Measurements from ENCODE around the gene TRAM2.

The TRAM2 gene

GRCh38 chr6:52505726-52506409 lies 71.0 kb downstream of the TRAM2 start:
- Histone ChIP-seq H3K27me3 (ENCODE audit: low read depth, low read length) (no peaks in the 10 kb centered on the region), H3K9me3 (ENCODE audit: control insufficient read depth in 1 of 2, low read length in 2 of 2) (no peaks in the 10 kb centered on the region), H3K36me3 (ENCODE audit: control insufficient read depth in 1 of 2, insufficient read depth in 2 of 2, low read length in 2 of 2) (peaks cover 30 to 52% of the 10 kb centered on the region in 2 donors), H3K27ac (ENCODE audit: low read length) (no peak overlapping the region), H3K4me3 (ENCODE audit: low read depth in 1 of 2, low read length in 2 of 2) (no peak overlapping the region), H3K4me1 (ENCODE audit: control insufficient read depth in 1 of 2, insufficient read depth in 2 of 2, low read length in 2 of 2) (peaks cover 7 to 33% of the 10 kb centered on the region in 2 donors)

- Histone ChIP-seq H3K27me3 (ENCODE audit: low read depth, low read length) (no peaks in the 10 kb centered on the region), H3K4me1 (ENCODE audit: control insufficient read depth in 1 of 2, insufficient read depth in 2 of 2, low read length in 2 of 2) (peaks cover 7 to 37% of the 10 kb centered on the region in 2 donors), H3K4me3 (ENCODE audit: low read depth in 1 of 2, low read length in 2 of 2) (no peak overlapping the region), H3K27ac (ENCODE audit: low read length) (peak overlapping the region; percentile 64), H3K9me3 (ENCODE audit: control insufficient read depth in 1 of 2, low read length in 2 of 2) (no peaks in the 10 kb centered on the region), H3K36me3 (ENCODE audit: control insufficient read depth in 1 of 2, insufficient read depth in 2 of 2, low read length in 2 of 2) (peaks cover 30 to 45% of the 10 kb centered on the region in 2 donors)
Measured at GRCh38 chr6:52504782-52505136, 72.1 kb downstream of the TRAM2 start.

GRCh38 chr6:52503851-52504781 lies 72.7 kb downstream of the TRAM2 start:
- Histone ChIP-seq H3K9me3 (ENCODE audit: control insufficient read depth in 1 of 2, low read length in 2 of 2) (no peaks in the 10 kb centered on the region), H3K27ac (ENCODE audit: low read length) (peak overlapping the region; percentile 64), H3K27me3 (ENCODE audit: low read depth, low read length) (no peaks in the 10 kb centered on the region), H3K36me3 (ENCODE audit: control insufficient read depth in 1 of 2, insufficient read depth in 2 of 2, low read length in 2 of 2) (peaks cover 27 to 39% of the 10 kb centered on the region in 2 donors), H3K4me1 (ENCODE audit: control insufficient read depth in 1 of 2, insufficient read depth in 2 of 2, low read length in 2 of 2) (peaks cover 7 to 43% of the 10 kb centered on the region in 2 donors), H3K4me3 (ENCODE audit: low read depth in 1 of 2, low read length in 2 of 2) (no peak overlapping the region)

GRCh38 chr6:52503323-52503747 lies 73.5 kb downstream of the TRAM2 start:
- Histone ChIP-seq H3K27ac (ENCODE audit: low read length) (peak overlapping the region; percentile 56), H3K9me3 (ENCODE audit: control insufficient read depth in 1 of 2, low read length in 2 of 2) (no peaks in the 10 kb centered on the region), H3K4me3 (ENCODE audit: low read depth in 1 of 2, low read length in 2 of 2) (no peak overlapping the region), H3K27me3 (ENCODE audit: low read depth, low read length) (no peaks in the 10 kb centered on the region), H3K36me3 (ENCODE audit: control insufficient read depth in 1 of 2, insufficient read depth in 2 of 2, low read length in 2 of 2) (peaks cover 24 to 32% of the 10 kb centered on the region in 2 donors), H3K4me1 (ENCODE audit: control insufficient read depth in 1 of 2, insufficient read depth in 2 of 2, low read length in 2 of 2) (peaks cover 7 to 51% of the 10 kb centered on the region in 2 donors)

GRCh38 chr6:52502306-52503029 lies 74.4 kb downstream of the TRAM2 start:
- no peaks in the 10 kb centered on the region for H3K9me3 ChIP-seq (ENCODE audit: control insufficient read depth in 1 of 2, low read length in 2 of 2)
- no peaks in the 10 kb centered on the region for H3K27me3 ChIP-seq (ENCODE audit: low read depth, low read length)
- peaks cover 23 to 26% of the 10 kb centered on the region in 2 donors for H3K36me3 ChIP-seq (ENCODE audit: control insufficient read depth in 1 of 2, insufficient read depth in 2 of 2, low read length in 2 of 2)
- no peak overlapping the region for H3K27ac ChIP-seq (ENCODE audit: low read length)
- H3K4me1 ChIP-seq (ENCODE audit: control insufficient read depth in 1 of 2, insufficient read depth in 2 of 2, low read length in 2 of 2) = peaks cover 7 to 58% of the 10 kb centered on the region in 2 donors
- no peak overlapping the region for H3K4me3 ChIP-seq (ENCODE audit: low read depth in 1 of 2, low read length in 2 of 2)

GRCh38 chr6:52500238-52501129 lies 76.4 kb downstream of the TRAM2 start:
- no peak overlapping the region for H3K27ac ChIP-seq (ENCODE audit: low read length)

GRCh38 chr6:52499681-52500236 lies 77.1 kb downstream of the TRAM2 start:
- Histone ChIP-seq H3K27ac (ENCODE audit: low read length) (no peak overlapping the region), H3K36me3 (ENCODE audit: control insufficient read depth in 1 of 2, insufficient read depth in 2 of 2, low read length in 2 of 2) (peaks cover 8 to 16% of the 10 kb centered on the region in 2 donors), H3K9me3 (ENCODE audit: control insufficient read depth in 1 of 2, low read length in 2 of 2) (no peaks in the 10 kb centered on the region), H3K27me3 (ENCODE audit: low read depth, low read length) (no peaks in the 10 kb centered on the region), H3K4me1 (ENCODE audit: control insufficient read depth in 1 of 2, insufficient read depth in 2 of 2, low read length in 2 of 2) (peaks cover 7 to 41% of the 10 kb centered on the region in 2 donors), H3K4me3 (ENCODE audit: low read depth in 1 of 2, low read length in 2 of 2) (no peak overlapping the region)

More at GRCh38 chr6:52500238-52501129, 76.4 kb downstream of the TRAM2 start:
- Histone ChIP-seq H3K36me3 (ENCODE audit: control insufficient read depth in 1 of 2, insufficient read depth in 2 of 2, low read length in 2 of 2) (peaks cover 12 to 14% of the 10 kb centered on the region in 2 donors), H3K27me3 (ENCODE audit: low read depth, low read length) (no peaks in the 10 kb centered on the region), H3K9me3 (ENCODE audit: control insufficient read depth in 1 of 2, low read length in 2 of 2) (no peaks in the 10 kb centered on the region), H3K4me1 (ENCODE audit: control insufficient read depth in 1 of 2, insufficient read depth in 2 of 2, low read length in 2 of 2) (peaks cover 7 to 48% of the 10 kb centered on the region in 2 donors), H3K4me3 (ENCODE audit: low read depth in 1 of 2, low read length in 2 of 2) (no peak overlapping the region)

- Histone ChIP-seq H3K4me1 (ENCODE audit: control insufficient read depth in 1 of 2, insufficient read depth in 2 of 2, low read length in 2 of 2) (peaks cover 7 to 34% of the 10 kb centered on the region in 2 donors), H3K4me3 (ENCODE audit: low read depth in 1 of 2, low read length in 2 of 2) (no peak overlapping the region), H3K36me3 (ENCODE audit: control insufficient read depth in 1 of 2, insufficient read depth in 2 of 2, low read length in 2 of 2) (peaks cover 8 to 18% of the 10 kb centered on the region in 2 donors), H3K9me3 (ENCODE audit: control insufficient read depth in 1 of 2, low read length in 2 of 2) (no peaks in the 10 kb centered on the region), H3K27me3 (ENCODE audit: low read depth, low read length) (no peaks in the 10 kb centered on the region), H3K27ac (ENCODE audit: low read length) (peak overlapping the region; percentile 28)
Measured at GRCh38 chr6:52499026-52499425, 77.8 kb downstream of the TRAM2 start.

- no peak overlapping the region for H3K4me3 ChIP-seq (ENCODE audit: low read depth in 1 of 2, low read length in 2 of 2)
- H3K9me3 ChIP-seq (ENCODE audit: control insufficient read depth in 1 of 2, low read length in 2 of 2) = no peaks in the 10 kb centered on the region
- H3K27ac ChIP-seq (ENCODE audit: low read length) = peak overlapping the region; percentile 53
- peaks cover 4 to 29% of the 10 kb centered on the region in 2 donors for H3K4me1 ChIP-seq (ENCODE audit: control insufficient read depth in 1 of 2, insufficient read depth in 2 of 2, low read length in 2 of 2)
- peaks cover 8 to 18% of the 10 kb centered on the region in 2 donors for H3K36me3 ChIP-seq (ENCODE audit: control insufficient read depth in 1 of 2, insufficient read depth in 2 of 2, low read length in 2 of 2)
- no peaks in the 10 kb centered on the region for H3K27me3 ChIP-seq (ENCODE audit: low read depth, low read length)
Measured at GRCh38 chr6:52498538-52499017, 78.3 kb downstream of the TRAM2 start.
